ENCODE data around the gene MS4A18.

The MS4A18 gene

DNA sequence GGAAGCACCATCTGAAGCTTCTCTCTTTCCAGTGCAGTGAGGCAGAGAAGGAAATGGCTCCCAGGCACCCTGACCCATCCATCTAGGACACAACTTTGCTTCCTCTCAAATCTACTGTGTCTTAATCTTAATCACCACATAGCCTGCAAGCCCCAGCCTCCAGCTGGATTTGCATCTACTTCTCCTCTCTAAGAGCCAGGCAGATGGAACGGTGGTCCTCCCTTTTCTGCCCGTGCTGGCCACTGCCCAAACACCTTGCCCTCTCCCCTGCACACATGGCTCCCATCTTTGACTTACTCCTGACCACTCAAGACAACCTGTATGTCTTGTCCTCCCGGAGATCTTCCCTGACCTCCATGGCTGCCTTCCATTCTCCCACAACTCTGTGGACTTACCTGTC, 68.0 kb downstream of the MS4A18 start:
- DNase-seq (ENCODE audit: low spot score): no peak
- TF ChIP-seq, protein P1, sequence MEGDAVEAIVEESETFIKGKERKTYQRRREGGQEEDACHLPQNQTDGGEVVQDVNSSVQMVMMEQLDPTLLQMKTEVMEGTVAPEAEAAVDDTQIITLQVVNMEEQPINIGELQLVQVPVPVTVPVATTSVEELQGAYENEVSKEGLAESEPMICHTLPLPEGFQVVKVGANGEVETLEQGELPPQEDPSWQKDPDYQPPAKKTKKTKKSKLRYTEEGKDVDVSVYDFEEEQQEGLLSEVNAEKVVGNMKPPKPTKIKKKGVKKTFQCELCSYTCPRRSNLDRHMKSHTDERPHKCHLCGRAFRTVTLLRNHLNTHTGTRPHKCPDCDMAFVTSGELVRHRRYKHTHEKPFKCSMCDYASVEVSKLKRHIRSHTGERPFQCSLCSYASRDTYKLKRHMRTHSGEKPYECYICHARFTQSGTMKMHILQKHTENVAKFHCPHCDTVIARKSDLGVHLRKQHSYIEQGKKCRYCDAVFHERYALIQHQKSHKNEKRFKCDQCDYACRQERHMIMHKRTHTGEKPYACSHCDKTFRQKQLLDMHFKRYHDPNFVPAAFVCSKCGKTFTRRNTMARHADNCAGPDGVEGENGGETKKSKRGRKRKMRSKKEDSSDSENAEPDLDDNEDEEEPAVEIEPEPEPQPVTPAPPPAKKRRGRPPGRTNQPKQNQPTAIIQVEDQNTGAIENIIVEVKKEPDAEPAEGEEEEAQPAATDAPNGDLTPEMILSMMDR (IDR thresholded peaks at IDR 0.05; ENCODE audit: extremely low read depth, insufficient read depth, missing control alignments): no peak
- in situ Hi-C loops (cut with MboI; ENCODE audit: low pct_unique_long_range_greater_than_20kb, low sequenced_read_pairs, unreplicated experiment): no loop called here

Data from GM13977 (cell line).